Colonic mucosa (tissue), 4 donors: Measurements from ENCODE around the gene CEP78. TPM values are rescaled to one million over a fixed set of nuclear protein-coding genes. Genes with fewer than 3 reads are reported as not detected.

Source experiments
- DNase-seq: peaks from one replicate; pipeline ENCODE4 v3.0.0-alpha.2; 2020
- H3K27ac ChIP-seq: fragments of 200-600 bp; one replicate; pipeline ENCODE4 v1.8.0; 2021
- H3K27me3 ChIP-seq: fragments of 200-600 bp; one replicate; pipeline ENCODE4 v1.8.0; 2021
- H3K36me3 ChIP-seq: fragments of 200-600 bp; one replicate; pipeline ENCODE4 v1.8.0; 2021
- H3K4me1 ChIP-seq: fragments of 200-600 bp; one replicate; pipeline ENCODE4 v1.8.0; 2021; ENCODE audit warnings: mild to moderate bottlenecking
- H3K4me3 ChIP-seq: fragments of 200-600 bp; one replicate; pipeline ENCODE4 v1.8.0; 2021
- H3K9ac ChIP-seq, 2 donors: one replicate each; pipeline ENCODE4 v1.7.0; 2013; ENCODE audit warnings: control low read depth in 2 of 2, low read depth in 2 of 2, low read length in 2 of 2
- H3K9me3 ChIP-seq: fragments of 200-600 bp; one replicate; pipeline ENCODE4 v1.8.0; 2021
- intact Hi-C: fragments of 100-400 bp; cut with DNase I; formaldehyde crosslinking; loops from one replicate; pipeline ENCODE4 v1.14.1; 2022
- total RNA-seq, 2 donors: library from RNA; stranded (reverse); fragmentation: NEBNext Ultra II Directional in 1 of 2; extraction: Animal tissue kit (Norgen Biotek cat#: 25700) in 1 of 2; gene quantifications; one replicate each; pipeline ENCODE4 v1.2.1, GENCODE V29; 2021
- TF ChIP-seq, protein P1 (sequence below): fragments of 200-600 bp; IDR thresholded peaks from one replicate; pipeline ENCODE4 v1.8.0; 2022; ENCODE audit warnings: antibody characterized with exemption, mild to moderate bottlenecking
- donor health status: healthy.
- donor health status: DM: no; HTN: no; CAD: no.
- donor health status: DM: no; HTN: no; CAD: no.

Gene CEP78
- total RNA-seq, 2 donors from 2014 or later = 10.6 to 42.5 TPM

- H3K27me3 ChIP-seq = no peaks in the 10 kb centered on the region
- intact Hi-C loops = no loop called here
- H3K4me1 ChIP-seq = no peaks in the 10 kb centered on the region
- TF ChIP-seq, protein P1, sequence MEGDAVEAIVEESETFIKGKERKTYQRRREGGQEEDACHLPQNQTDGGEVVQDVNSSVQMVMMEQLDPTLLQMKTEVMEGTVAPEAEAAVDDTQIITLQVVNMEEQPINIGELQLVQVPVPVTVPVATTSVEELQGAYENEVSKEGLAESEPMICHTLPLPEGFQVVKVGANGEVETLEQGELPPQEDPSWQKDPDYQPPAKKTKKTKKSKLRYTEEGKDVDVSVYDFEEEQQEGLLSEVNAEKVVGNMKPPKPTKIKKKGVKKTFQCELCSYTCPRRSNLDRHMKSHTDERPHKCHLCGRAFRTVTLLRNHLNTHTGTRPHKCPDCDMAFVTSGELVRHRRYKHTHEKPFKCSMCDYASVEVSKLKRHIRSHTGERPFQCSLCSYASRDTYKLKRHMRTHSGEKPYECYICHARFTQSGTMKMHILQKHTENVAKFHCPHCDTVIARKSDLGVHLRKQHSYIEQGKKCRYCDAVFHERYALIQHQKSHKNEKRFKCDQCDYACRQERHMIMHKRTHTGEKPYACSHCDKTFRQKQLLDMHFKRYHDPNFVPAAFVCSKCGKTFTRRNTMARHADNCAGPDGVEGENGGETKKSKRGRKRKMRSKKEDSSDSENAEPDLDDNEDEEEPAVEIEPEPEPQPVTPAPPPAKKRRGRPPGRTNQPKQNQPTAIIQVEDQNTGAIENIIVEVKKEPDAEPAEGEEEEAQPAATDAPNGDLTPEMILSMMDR = no peak
- DNase-seq = no peak
- H3K9ac ChIP-seq = no peak overlapping the region
- H3K4me3 ChIP-seq = no peak overlapping the region
- H3K36me3 ChIP-seq = no peaks in the 10 kb centered on the region
- H3K27ac ChIP-seq = no peak overlapping the region
- H3K9me3 ChIP-seq = no peaks in the 10 kb centered on the region
These were observed 88.8 kb downstream of the CEP78 start for GRCh38 chr9:78324682-78325081.

DNA sequence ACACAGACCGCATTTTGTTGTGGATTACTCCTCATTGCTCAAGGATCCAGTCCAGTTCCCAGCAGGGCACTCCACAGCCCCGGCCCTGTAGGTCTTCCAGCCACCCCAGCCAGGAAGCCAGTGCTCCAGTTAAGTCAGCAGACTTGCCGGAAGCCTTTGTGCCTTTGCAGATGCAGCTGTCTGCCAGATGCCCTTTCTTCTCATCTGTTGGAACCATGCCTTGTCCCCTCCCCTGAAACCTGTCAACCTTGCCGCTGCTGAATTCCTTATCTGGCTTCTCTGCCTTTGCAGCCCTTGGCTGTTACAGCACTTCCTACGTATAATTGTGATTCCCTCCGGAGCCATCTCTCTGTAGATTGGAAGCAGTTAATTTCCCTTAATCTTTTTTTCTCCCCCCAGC is 89.5 kb downstream of the CEP78 start:
- peak; percentile 40 for DNase-seq
- H3K27ac ChIP-seq = no peak overlapping the region
- TF ChIP-seq, protein P1 = no peak
- intact Hi-C loops = no loop called here
- no peak overlapping the region for H3K9ac ChIP-seq
- H3K9me3 ChIP-seq = no peaks in the 10 kb centered on the region
- H3K4me3 ChIP-seq = no peak overlapping the region
- no peaks in the 10 kb centered on the region for H3K27me3 ChIP-seq
- no peaks in the 10 kb centered on the region for H3K36me3 ChIP-seq
- no peaks in the 10 kb centered on the region for H3K4me1 ChIP-seq

DNA sequence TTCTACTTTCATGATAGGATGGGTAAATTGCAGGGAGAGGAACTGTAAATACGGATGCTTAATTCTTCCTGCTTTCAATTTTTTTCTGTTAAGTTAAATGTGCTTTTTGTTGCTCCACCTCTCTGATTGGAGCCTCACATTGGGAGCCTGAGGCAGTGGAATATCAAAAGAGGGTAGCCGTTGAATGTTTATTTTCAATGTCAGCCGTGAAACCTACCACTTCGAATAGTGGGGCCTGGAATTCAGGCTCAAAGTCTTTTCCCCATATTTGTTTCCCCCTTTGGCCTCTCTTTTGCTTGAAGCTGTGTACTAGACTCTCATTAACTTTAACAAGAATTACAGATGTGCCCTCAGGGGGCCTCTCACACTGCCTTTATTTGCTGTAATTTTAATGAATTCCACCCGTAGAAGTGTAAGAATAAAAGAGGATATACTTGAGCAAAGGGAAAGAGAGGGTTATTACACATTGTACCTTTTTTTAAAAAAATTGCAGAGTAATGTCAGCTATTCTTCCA is 90.0 kb downstream of the CEP78 start:
- Histone ChIP-seq H3K4me3 (no peak overlapping the region), H3K27ac (no peak overlapping the region)
- intact Hi-C loops = no loop called here

DNA sequence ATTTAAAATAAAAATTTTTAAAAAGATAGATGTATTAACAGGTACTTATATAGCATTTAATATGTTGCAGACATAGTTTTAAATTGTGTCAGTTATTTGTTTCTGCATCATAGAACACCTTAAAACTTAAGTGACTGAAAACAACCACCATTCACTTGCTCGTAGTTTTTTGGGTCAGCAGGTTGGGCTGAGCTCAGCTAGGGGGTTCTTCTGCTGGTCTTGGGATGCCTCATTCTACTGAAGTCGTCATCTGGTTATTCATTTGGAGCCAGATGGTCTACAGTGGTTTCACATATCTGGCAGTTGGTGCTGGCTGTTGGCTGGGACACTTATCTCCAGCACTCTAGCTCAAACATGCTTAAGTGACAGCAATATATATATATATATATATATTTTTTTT is 90.7 kb downstream of the CEP78 start:
- no peaks in the 10 kb centered on the region for H3K4me1 ChIP-seq
- H3K27me3 ChIP-seq = no peaks in the 10 kb centered on the region
- no peak for DNase-seq
- H3K9ac ChIP-seq = no peak overlapping the region
- TF ChIP-seq, protein P1 = no peak
- H3K9me3 ChIP-seq = no peaks in the 10 kb centered on the region
- intact Hi-C loops = no loop called here
- H3K27ac ChIP-seq = no peak overlapping the region
- H3K4me3 ChIP-seq = no peak overlapping the region
- H3K36me3 ChIP-seq = no peaks in the 10 kb centered on the region

More for the DNA sequence above, 90.0 kb downstream of the CEP78 start:
- Histone ChIP-seq H3K36me3 (no peaks in the 10 kb centered on the region), H3K27me3 (no peaks in the 10 kb centered on the region), H3K9me3 (no peaks in the 10 kb centered on the region), H3K4me1 (no peaks in the 10 kb centered on the region), H3K9ac (no peak overlapping the region)
- no peak for DNase-seq
- TF ChIP-seq, protein P1 = no peak

Other genes starting within 250 kb of the CEP78 start
- gene GNAQ, start 204.3 kb upstream of the CEP78 start, total RNA-seq = 100 to 1,000 TPM in 1 of 2 donors, 10 to 100 TPM in 1; 75.6 to 105 TPM
- 10 to 100 TPM in 1 of 2 donors, 1 to 10 TPM in 1; 7.5 to 28.5 TPM for gene PSAT1, start 61.0 kb downstream of the CEP78 start, total RNA-seq